Astrocyte (in vitro differentiated cells and primary cell): ENCODE results near the gene MAP2K3.
"Not testable (repeated sequence)": the region's sequence is repeated elsewhere in the genome, so short reads cannot be mapped to it uniquely, and the experiment has no call there.

Experiments used
- CTCF ChIP-seq: IDR thresholded peaks from 2 replicates; pipeline ENCODE4 v1.5.1; 2011; ENCODE audit warnings: low read depth, mild to moderate bottlenecking, inconsistent platforms, low read length, moderate library complexity; ENCODE audit not compliant: insufficient read depth
- EZH2 ChIP-seq: IDR thresholded peaks from 2 replicates; pipeline ENCODE4 v1.6.1; 2012; ENCODE audit warnings: mild to moderate bottlenecking, low read length, inconsistent platforms; ENCODE audit not compliant: insufficient read depth

- not testable (repeated sequence) for TF ChIP-seq CTCF, EZH2
Measured at GRCh38 chr17:21341925-21342540, 57.5 kb downstream of the MAP2K3 start.
